Ishikawa (cell line): ENCODE data around the gene CCR5AS.

Experiments used
- CEBPB ChIP-seq: IDR thresholded peaks from 2 replicates; pipeline ENCODE4 v1.6.1; 2012
- CREB1 ChIP-seq: IDR thresholded peaks from 2 replicates; pipeline ENCODE4 v1.6.1; 2012; ENCODE audit warnings: low read depth
- EGR1 ChIP-seq: IDR thresholded peaks from 2 replicates; pipeline ENCODE4 v1.6.1; 2012
- EP300 ChIP-seq: IDR thresholded peaks from 2 replicates; pipeline ENCODE4 v1.6.1; 2012; ENCODE audit warnings: borderline replicate concordance
- FOXM1 ChIP-seq: IDR thresholded peaks from 2 replicates; pipeline ENCODE4 v1.6.1; 2012; ENCODE audit warnings: low read depth, borderline replicate concordance
- MAX ChIP-seq: IDR thresholded peaks from 2 replicates; pipeline ENCODE4 v1.6.1; 2012
- RAD21 ChIP-seq: IDR thresholded peaks from 2 replicates; pipeline ENCODE4 v1.6.1; 2012; ENCODE audit warnings: low read depth
- REST ChIP-seq: IDR thresholded peaks from 2 replicates; pipeline ENCODE4 v1.6.1; 2012; ENCODE audit warnings: low read depth, mild to moderate bottlenecking
- TCF12 ChIP-seq: IDR thresholded peaks from 2 replicates; pipeline ENCODE4 v1.6.1; 2012; ENCODE audit warnings: low read depth
- TEAD4 ChIP-seq: IDR thresholded peaks from 2 replicates; pipeline ENCODE4 v1.6.1; 2012
- USF1 ChIP-seq: IDR thresholded peaks from 2 replicates; pipeline ENCODE4 v1.6.1; 2012
- YY1 ChIP-seq: IDR thresholded peaks from 2 replicates; pipeline ENCODE4 v1.6.1; 2012; ENCODE audit warnings: low read depth
- ZBTB7A ChIP-seq: IDR thresholded peaks from 2 replicates; pipeline ENCODE4 v1.6.1; 2012; ENCODE audit warnings: low read depth

GRCh38 chr3:46423588-46423987, 16.7 kb upstream of the CCR5AS start:
- TF ChIP-seq EP300 (peak; percentile 59; the same call in 1 of the 2 replicates), CEBPB (peak; percentile 52; the same call in 1 of the 2 replicates), TEAD4 (no peak), ZBTB7A (no peak), USF1 (peak; percentile 81), FOXM1 (no peak), REST (no peak), TCF12 (peak; percentile 56), MAX (peak; percentile 93), EGR1 (no peak), CREB1 (no peak), RAD21 (no peak), YY1 (no peak)
